SIG-M5 treated with dmso at 0.1 percent for 504 hours (cell line): ENCODE results near the gene PFKP.

Experiments used
- DNase-seq: peaks from one replicate; lab custom pipeline; 2025; ENCODE audit not compliant: unreplicated experiment; lab: John Stamatoyannopoulos, UW

PFKP gene

GRCh38 chr10:3111621-3112163, 44.3 kb downstream of the PFKP start:
- no peak for DNase-seq

DNA sequence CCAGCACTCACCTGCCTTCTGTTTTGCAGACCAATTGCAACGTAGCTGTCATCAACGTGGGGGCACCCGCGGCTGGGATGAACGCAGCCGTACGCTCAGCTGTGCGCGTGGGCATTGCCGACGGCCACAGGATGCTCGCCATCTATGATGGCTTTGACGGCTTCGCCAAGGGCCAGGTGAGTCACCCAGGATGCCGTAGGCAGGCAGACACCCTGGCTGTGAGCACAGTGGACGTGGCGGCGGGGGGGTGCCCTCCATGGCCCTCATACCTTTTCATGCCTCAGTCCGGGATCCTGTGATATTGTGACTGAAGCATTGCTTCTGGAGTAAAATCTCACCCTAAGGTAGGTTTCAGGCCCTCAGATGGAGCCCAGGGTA, 46.0 kb downstream of the PFKP start:
- DNase-seq = no peak

GRCh38 chr10:3115685-3116084, 48.3 kb downstream of the PFKP start:
- no peak for DNase-seq

- no peak for DNase-seq
Observed at GRCh38 chr10:3116508-3117100, 49.3 kb downstream of the PFKP start.

GRCh38 chr10:3117486-3117885, 50.1 kb downstream of the PFKP start:
- DNase-seq = no peak

GRCh38 chr10:3118641-3119091, 51.3 kb downstream of the PFKP start:
- no peak for DNase-seq

GRCh38 chr10:3119796-3120459, 52.6 kb downstream of the PFKP start:
- peak; percentile 21 for DNase-seq

DNA sequence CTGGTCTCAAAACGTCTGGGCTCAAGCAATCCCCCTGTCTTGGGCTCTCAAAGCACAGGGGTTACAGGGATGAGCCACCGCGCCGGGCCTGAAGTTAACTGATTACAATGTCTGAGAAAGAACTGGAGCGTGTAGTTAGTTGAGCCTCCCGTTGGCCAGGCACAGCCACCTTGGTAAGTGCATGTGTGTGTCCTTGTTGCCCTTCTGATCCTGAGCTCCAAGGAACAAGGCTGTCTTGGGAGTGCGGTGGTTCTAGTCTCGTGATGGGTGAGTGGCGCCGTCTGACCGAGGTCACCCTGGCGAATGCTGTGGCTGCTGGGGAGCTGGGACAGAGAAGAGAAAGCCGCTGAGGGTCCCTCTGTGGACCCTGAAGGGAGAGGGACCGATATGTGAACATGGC, 54.7 kb downstream of the PFKP start:
- DNase-seq = no peak

- DNase-seq = no peak
Observed at GRCh38 chr10:3122486-3123205, 55.3 kb downstream of the PFKP start.

GRCh38 chr10:3123571-3124411, 56.4 kb downstream of the PFKP start:
- DNase-seq = no peak

DNA sequence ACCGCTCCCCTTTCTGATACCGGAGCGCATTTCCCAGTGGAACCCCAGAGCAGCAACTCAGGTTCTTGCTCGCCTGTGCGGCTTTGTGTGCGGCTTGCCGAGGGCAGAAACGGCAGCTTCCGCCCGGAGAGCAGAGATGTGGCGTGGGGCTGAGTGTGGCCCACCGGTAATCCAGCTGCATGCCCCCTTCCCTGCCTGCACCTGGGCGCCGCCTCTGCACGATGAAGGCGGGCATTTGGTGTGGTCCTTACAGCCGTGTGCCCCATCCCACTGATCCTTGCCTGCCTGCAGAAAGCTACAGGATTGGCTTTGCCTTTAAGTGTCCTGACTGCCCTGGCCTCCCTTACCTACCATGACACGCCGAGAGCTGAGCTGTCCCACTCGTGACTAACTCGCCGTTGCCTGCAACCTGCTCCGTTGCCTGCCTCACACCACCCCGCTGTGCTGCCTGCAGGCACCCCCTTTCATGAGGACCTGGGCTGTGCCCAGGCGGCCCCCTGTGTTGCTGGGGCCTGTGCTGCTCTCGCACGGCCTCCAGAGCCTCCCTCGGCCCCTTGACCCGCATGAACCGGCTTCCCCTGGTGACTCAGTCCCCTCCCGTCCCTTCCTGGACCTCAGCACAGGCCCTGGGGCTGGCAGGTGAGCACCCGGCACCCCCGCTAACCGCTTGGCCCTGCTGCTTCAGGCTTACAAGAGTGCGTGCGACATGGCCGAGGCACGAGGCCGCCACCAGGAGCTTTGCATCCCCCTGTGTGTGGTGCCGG, 57.2 kb downstream of the PFKP start:
- no peak for DNase-seq

GRCh38 chr10:3125527-3126170, 58.3 kb downstream of the PFKP start:
- no peak for DNase-seq

- no peak for DNase-seq
Observed at GRCh38 chr10:3126249-3126648, 58.9 kb downstream of the PFKP start.

- DNase-seq = no peak
Observed at GRCh38 chr10:3126741-3127346, 59.5 kb downstream of the PFKP start.

DNA sequence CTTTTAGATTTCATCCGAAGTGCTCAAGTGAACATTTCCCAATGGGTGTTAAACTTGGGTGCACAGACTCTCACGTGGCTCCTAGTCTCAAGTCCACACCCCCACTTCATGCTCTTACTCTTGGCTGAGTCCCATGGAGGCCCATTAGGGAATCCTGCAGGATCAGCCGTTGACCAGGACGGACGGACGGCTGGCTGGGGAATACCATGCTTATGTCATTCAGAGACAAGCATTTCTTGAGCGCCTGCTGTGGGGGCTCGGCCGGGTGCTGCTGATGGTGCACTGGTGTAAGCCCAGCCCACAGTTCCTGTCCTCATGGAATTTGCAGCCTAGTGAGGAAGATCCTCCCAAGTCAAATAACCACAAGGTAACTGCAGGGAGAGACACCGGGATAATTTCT, 60.6 kb downstream of the PFKP start:
- DNase-seq = no peak

GRCh38 chr10:3128379-3129130, 61.2 kb downstream of the PFKP start:
- DNase-seq = no peak

GRCh38 chr10:3129581-3130340, 62.4 kb downstream of the PFKP start:
- DNase-seq = no peak

- DNase-seq = peak; percentile 22
Observed at GRCh38 chr10:3131098-3131497, 63.8 kb downstream of the PFKP start.
